ENCODE data around the gene LACTBL1.
"Not testable (repeated sequence)": the region's sequence is repeated elsewhere in the genome, so short reads cannot be mapped to it uniquely, and the experiment has no call there.

The LACTBL1 gene

GRCh38 chr1:22972760-22973159 is at the start of gene LACTBL1:
TSS of gene LACTBL1 (minus strand) at chr1:22972866. CDS start at chr1:22972316, 550 bp downstream.
- peaks cover 20% of the 10 kb centered on the region for H3K4me1 ChIP-seq (ENCODE audit: insufficient read depth, low read length)
- no peak within 1 kb of the TSS for H3K9ac ChIP-seq (ENCODE audit: low read depth, low read length)
- H3K36me3 ChIP-seq (ENCODE audit: insufficient read depth, low read length) = no peaks in the 10 kb centered on the region
- H3K9me3 ChIP-seq (ENCODE audit: control insufficient read depth, insufficient read depth, low read length) = no peaks in the 10 kb centered on the region

- peaks cover 3% of the 10 kb centered on the region; the same call in 1 of the 2 replicates for H3K9me3 ChIP-seq (ENCODE audit: control insufficient read depth, insufficient read depth, low read length)
- peak overlapping the region; percentile 84; the same call in 1 of the 2 replicates for H3K9ac ChIP-seq (ENCODE audit: low read depth, low read length)
- H3K4me1 ChIP-seq (ENCODE audit: insufficient read depth, low read length) = no peaks in the 10 kb centered on the region
- H3K36me3 ChIP-seq (ENCODE audit: insufficient read depth, low read length) = peaks cover 2% of the 10 kb centered on the region; the same call in 1 of the 2 replicates
Observed at GRCh38 chr1:23021834-23022233, 49.2 kb upstream of the LACTBL1 start.

- peaks cover 3% of the 10 kb centered on the region; the same call in 1 of the 2 replicates for H3K9me3 ChIP-seq (ENCODE audit: control insufficient read depth, insufficient read depth, low read length)
- no peaks in the 10 kb centered on the region for H3K4me1 ChIP-seq (ENCODE audit: insufficient read depth, low read length)
- H3K9ac ChIP-seq (ENCODE audit: low read depth, low read length) = peak overlapping the region; percentile 84
- peaks cover 2% of the 10 kb centered on the region; the same call in 1 of the 2 replicates for H3K36me3 ChIP-seq (ENCODE audit: insufficient read depth, low read length)
Observed at GRCh38 chr1:23020706-23021405, 48.2 kb upstream of the LACTBL1 start.

- H3K36me3 ChIP-seq (ENCODE audit: insufficient read depth, low read length) = peaks cover 2% of the 10 kb centered on the region; the same call in 1 of the 2 replicates
- no peaks in the 10 kb centered on the region for H3K4me1 ChIP-seq (ENCODE audit: insufficient read depth, low read length)
- peaks cover 3% of the 10 kb centered on the region; the same call in 1 of the 2 replicates for H3K9me3 ChIP-seq (ENCODE audit: control insufficient read depth, insufficient read depth, low read length)
- peak overlapping the region; percentile 84 for H3K9ac ChIP-seq (ENCODE audit: low read depth, low read length)
Observed at GRCh38 chr1:23019863-23020625, 47.4 kb upstream of the LACTBL1 start.

- Histone ChIP-seq H3K9ac (ENCODE audit: low read depth, low read length) (peak within 1 kb of the TSS; percentile 84), H3K9me3 (ENCODE audit: control insufficient read depth, insufficient read depth, low read length) (peaks cover 3% of the 10 kb centered on the region; the same call in 1 of the 2 replicates), H3K4me1 (ENCODE audit: insufficient read depth, low read length) (no peaks in the 10 kb centered on the region), H3K36me3 (ENCODE audit: insufficient read depth, low read length) (peaks cover 2% of the 10 kb centered on the region; the same call in 1 of the 2 replicates)
Observed at GRCh38 chr1:23019094-23019862, 46.6 kb upstream of the LACTBL1 start, which contains the start of gene KDM1A. TSS of gene KDM1A (plus strand) at chr1:23019468. CDS start at chr1:23019597, 129 bp downstream.

- H3K4me1 ChIP-seq (ENCODE audit: insufficient read depth, low read length) = peaks cover 2% of the 10 kb centered on the region; the same call in 1 of the 2 replicates
- H3K9me3 ChIP-seq (ENCODE audit: control insufficient read depth, insufficient read depth, low read length) = peaks cover 3% of the 10 kb centered on the region; the same call in 1 of the 2 replicates
- H3K36me3 ChIP-seq (ENCODE audit: insufficient read depth, low read length) = peaks cover 2% of the 10 kb centered on the region; the same call in 1 of the 2 replicates
- peak overlapping the region; percentile 84 for H3K9ac ChIP-seq (ENCODE audit: low read depth, low read length)
Observed at GRCh38 chr1:23018661-23019093, 46.0 kb upstream of the LACTBL1 start.

GRCh38 chr1:23013657-23014056 is 41.0 kb upstream of the LACTBL1 start:
- Histone ChIP-seq H3K9ac (ENCODE audit: low read depth, low read length) (no peak overlapping the region), H3K4me1 (ENCODE audit: insufficient read depth, low read length) (peaks cover 8% of the 10 kb centered on the region; the same call in 1 of the 2 replicates)

GRCh38 chr1:23010025-23010424 is 37.4 kb upstream of the LACTBL1 start:
- H3K9ac ChIP-seq (ENCODE audit: low read depth, low read length); H3K36me3 ChIP-seq (ENCODE audit: insufficient read depth, low read length); H3K4me1 ChIP-seq (ENCODE audit: insufficient read depth, low read length); H3K9me3 ChIP-seq (ENCODE audit: control insufficient read depth, insufficient read depth, low read length): not testable (repeated sequence)

More at GRCh38 chr1:23013657-23014056, 41.0 kb upstream of the LACTBL1 start:
- no peaks in the 10 kb centered on the region for H3K9me3 ChIP-seq (ENCODE audit: control insufficient read depth, insufficient read depth, low read length)
- no peaks in the 10 kb centered on the region for H3K36me3 ChIP-seq (ENCODE audit: insufficient read depth, low read length)

- Histone ChIP-seq H3K9ac (ENCODE audit: low read depth, low read length) (no peak overlapping the region), H3K9me3 (ENCODE audit: control insufficient read depth, insufficient read depth, low read length) (no peaks in the 10 kb centered on the region), H3K4me1 (ENCODE audit: insufficient read depth, low read length) (peaks cover 8% of the 10 kb centered on the region; the same call in 1 of the 2 replicates), H3K36me3 (ENCODE audit: insufficient read depth, low read length) (no peaks in the 10 kb centered on the region)
Observed at GRCh38 chr1:23008901-23009300, 36.2 kb upstream of the LACTBL1 start.

GRCh38 chr1:23007106-23007505 is 34.4 kb upstream of the LACTBL1 start:
- no peaks in the 10 kb centered on the region for H3K9me3 ChIP-seq (ENCODE audit: control insufficient read depth, insufficient read depth, low read length)
- peaks cover 4% of the 10 kb centered on the region; the same call in 1 of the 2 replicates for H3K4me1 ChIP-seq (ENCODE audit: insufficient read depth, low read length)
- no peak overlapping the region for H3K9ac ChIP-seq (ENCODE audit: low read depth, low read length)
- H3K36me3 ChIP-seq (ENCODE audit: insufficient read depth, low read length) = no peaks in the 10 kb centered on the region

GRCh38 chr1:23004769-23005168 is 32.1 kb upstream of the LACTBL1 start:
- H3K9ac ChIP-seq (ENCODE audit: low read depth, low read length); H3K9me3 ChIP-seq (ENCODE audit: control insufficient read depth, insufficient read depth, low read length); H3K4me1 ChIP-seq (ENCODE audit: insufficient read depth, low read length); H3K36me3 ChIP-seq (ENCODE audit: insufficient read depth, low read length): not testable (repeated sequence)

GRCh38 chr1:23004112-23004511 is 31.4 kb upstream of the LACTBL1 start:
- no peaks in the 10 kb centered on the region for H3K36me3 ChIP-seq (ENCODE audit: insufficient read depth, low read length)
- no peak overlapping the region for H3K9ac ChIP-seq (ENCODE audit: low read depth, low read length)
- no peaks in the 10 kb centered on the region for H3K9me3 ChIP-seq (ENCODE audit: control insufficient read depth, insufficient read depth, low read length)
- no peaks in the 10 kb centered on the region for H3K4me1 ChIP-seq (ENCODE audit: insufficient read depth, low read length)

- not testable (repeated sequence) for H3K36me3 ChIP-seq (ENCODE audit: insufficient read depth, low read length); H3K9me3 ChIP-seq (ENCODE audit: control insufficient read depth, insufficient read depth, low read length); H3K4me1 ChIP-seq (ENCODE audit: insufficient read depth, low read length); H3K9ac ChIP-seq (ENCODE audit: low read depth, low read length)
Observed at GRCh38 chr1:23002218-23002617, 29.6 kb upstream of the LACTBL1 start.

GRCh38 chr1:23000133-23000532 is 27.5 kb upstream of the LACTBL1 start:
- H3K9ac ChIP-seq (ENCODE audit: low read depth, low read length); H3K9me3 ChIP-seq (ENCODE audit: control insufficient read depth, insufficient read depth, low read length); H3K36me3 ChIP-seq (ENCODE audit: insufficient read depth, low read length); H3K4me1 ChIP-seq (ENCODE audit: insufficient read depth, low read length): not testable (repeated sequence)
